K562 (cell line): ENCODE measurements around the gene PEX6. TPM values are rescaled to one million over a fixed set of nuclear protein-coding genes. Genes with fewer than 3 reads are reported as not detected.

Source experiments
- ATF1 ChIP-seq, 2 experiments: fragments of 450-650 bp in 1 of 2; IDR thresholded peaks; 2 replicates each; pipeline ENCODE4 v1.6.1; 2016; ENCODE audit warnings: missing compliant biosample characterization in 1 of 2, missing genetic modification characterization in 1 of 2
- CLOCK ChIP-seq: fragments of 250-450 bp; sonication (Bioruptor Pico); IDR thresholded peaks from 2 replicates; pipeline ENCODE4 v1.4.0; 2020; ENCODE audit warnings: mild to moderate bottlenecking, moderate library complexity, borderline replicate concordance
- ETV5 ChIP-seq: sonication (generic); formaldehyde crosslinking; IDR thresholded peaks from 2 replicates; pipeline ENCODE4 v1.4.0; 2020; ENCODE audit warnings: low read depth, mild to moderate bottlenecking, missing genetic modification reagents
- LCOR ChIP-seq: sonication (generic); formaldehyde crosslinking; IDR thresholded peaks from 2 replicates; pipeline ENCODE4 v1.8.0; 2022; ENCODE audit warnings: mild to moderate bottlenecking, missing genetic modification reagents
- MXD1 ChIP-seq: fragments of 250-450 bp; sonication (Bioruptor Pico); IDR thresholded peaks from 2 replicates; pipeline ENCODE4 v1.8.0; 2021; ENCODE audit warnings: borderline replicate concordance, mild to moderate bottlenecking, moderate library complexity; ENCODE audit not compliant: poor library complexity, severe bottlenecking
- MYC ChIP-seq, 2 experiments: fragments of 250-450 bp in 1 of 2; sonication (Bioruptor Pico) in 1 of 2; IDR thresholded peaks; 2 replicates each; pipeline versions ENCODE4 v1.5.1 to v1.6.1; 2012 to 2021; ENCODE audit warnings: low read depth in 2 of 2, borderline replicate concordance in 1 of 2, improper control_type of control experiment in 1 of 2, low read length in 1 of 2, mild to moderate bottlenecking in 1 of 2, moderate library complexity in 1 of 2
- NFE2 ChIP-seq: IDR thresholded peaks from 2 replicates; pipeline ENCODE4 v1.6.1; 2014; ENCODE audit warnings: antibody characterized with exemption, low read depth
- OTX1 ChIP-seq: fragments of 450-650 bp; formaldehyde crosslinking; IDR thresholded peaks from 2 replicates; pipeline ENCODE4 v1.4.0; 2022; ENCODE audit warnings: mild to moderate bottlenecking
- PBX2 ChIP-seq, 2 experiments: IDR thresholded peaks in 1 of 2; conservative IDR thresholded peaks in 1 of 2; 2 replicates each; pipeline ENCODE4 v1.6.1; 2016; ENCODE audit warnings: low read depth in 2 of 2, mild to moderate bottlenecking in 1 of 2, missing compliant biosample characterization in 1 of 2, missing genetic modification characterization in 1 of 2, moderate library complexity in 1 of 2
- PHB2 ChIP-seq: fragments of 450-650 bp; IDR thresholded peaks from 2 replicates; pipeline ENCODE4 v1.6.1; 2017; ENCODE audit warnings: low read depth
- POLR2AphosphoS5 ChIP-seq: IDR thresholded peaks from 2 replicates; pipeline ENCODE4 v1.6.1; 2011; ENCODE audit warnings: mild to moderate bottlenecking, low read depth, low read length, moderate library complexity; ENCODE audit not compliant: control insufficient read depth, insufficient read depth
- POLR2G ChIP-seq: fragments of 200-400 bp; formaldehyde crosslinking; IDR thresholded peaks from 2 replicates; pipeline ENCODE4 v1.6.1; 2017; ENCODE audit warnings: low read depth, mild to moderate bottlenecking, antibody characterized with exemption, low read length, moderate library complexity
- PYGO2 ChIP-seq: fragments of 450-650 bp; IDR thresholded peaks from 2 replicates; pipeline ENCODE4 v1.6.1; 2016; ENCODE audit warnings: mild to moderate bottlenecking, missing genetic modification characterization, moderate library complexity, missing compliant biosample characterization
- ZBTB5 ChIP-seq: fragments of 450-650 bp; IDR thresholded peaks from 2 replicates; pipeline ENCODE4 v1.6.1; 2017; ENCODE audit warnings: antibody characterized with exemption
- ZBTB7A ChIP-seq: IDR thresholded peaks from 2 replicates; pipeline ENCODE4 v1.6.1; 2011; ENCODE audit warnings: low read depth, mild to moderate bottlenecking, low read length, moderate library complexity, borderline replicate concordance; ENCODE audit not compliant: control insufficient read depth
- ZKSCAN8 ChIP-seq: fragments of 200-800 bp; sonication (Bioruptor generic); IDR thresholded peaks from 2 replicates; pipeline ENCODE4 v1.6.1; 2016; ENCODE audit warnings: missing genetic modification characterization, missing compliant biosample characterization
- ZNF134 ChIP-seq: fragments of 250-450 bp; sonication (Bioruptor Pico); conservative IDR thresholded peaks from 2 replicates; pipeline ENCODE4 v1.4.0; 2020
- ZNF699 ChIP-seq: fragments of 250-450 bp; sonication (Bioruptor Pico); IDR thresholded peaks from 2 replicates; pipeline ENCODE4 v1.8.0; 2021; ENCODE audit warnings: mild to moderate bottlenecking, moderate library complexity; ENCODE audit not compliant: insufficient replicate concordance
- polyA plus RNA-seq, 8 experiments: library from polyadenylated mRNA; depleted of rRNA in 4 of 8; stranded (reverse) in 5 of 8; unstranded in 3 of 8; fragments of >200 nt; fragmentation: Nextera tagmentation in 2 of 8; fragmentation: Illumina TruSeq in 1 of 8; extraction: Ambion mirVana in 2 of 8; extraction: Trizol in 1 of 8; gene quantifications; 2 replicates each; pipeline versions ENCODE4 v1.2.1 to v1.2.3, GENCODE V29; 2011 to 2014; ENCODE audit warnings: inconsistent platforms in 1 of 8, missing spikeins in 1 of 8
- total RNA-seq, 7 experiments: library from RNA; depleted of rRNA in 6 of 7; stranded (reverse); fragments of >200 nt in 6 of 7; fragmentation: Illumina TruSeq in 2 of 7; extraction: Trizol in 2 of 7; gene quantifications; 2 replicates each; pipeline versions ENCODE4 v1.2.1 to v1.2.3, GENCODE V29; 2011 to 2021; ENCODE audit warnings: low replicate concordance in 1 of 7

The PEX6 gene
- total and polyA plus RNA-seq, 9 of the 15 experiments (the other 6 are each of a cell fraction or from before 2014, with no cell fraction given), result 0.17 to 20.8 (median 6.9) TPM

GRCh38 chr6:43013843-43014433 lies 35.0 kb upstream of the PEX6 start, which contains the start of the genes KLHDC3 and MEA1 (continued):
- TF ChIP-seq ATF1 (CRISPR knock-in tag; IDR thresholded peaks at IDR 0.05) (no peak), ATF1 (tag; IDR thresholded peaks at IDR 0.05) (peak; percentile 94), PBX2 (CRISPR knock-in tag; IDR thresholded peaks at IDR 0.05; ENCODE audit: low read depth) (peak; percentile 95), PBX2 (tag; conservative IDR thresholded peaks at IDR 0.05; ENCODE audit: low read depth) (peak; percentile 98), ZKSCAN8 (CRISPR knock-in tag) (no peak), PHB2 (no peak), CLOCK (CRISPR knock-in tag) (0 out of 2 replicates have a peak, but pooled peaks have one; percentile 49), ZNF134 (CRISPR knock-in tag) (no peak), PYGO2 (tag) (no peak), MXD1 (CRISPR knock-in tag) (peak; percentile 75), ZBTB5 (no peak), ZBTB7A (peak; percentile 44; the same call in 1 of the 2 replicates), POLR2G (peak; percentile 91), ETV5 (CRISPR knock-in tag) (peak; percentile 83), ZNF699 (no peak), MYC (IDR thresholded peaks at IDR 0.05; ENCODE audit: low read depth, low read length) (peak; percentile 95), MYC (CRISPR knock-in tag; IDR thresholded peaks at IDR 0.05; ENCODE audit: borderline replicate concordance, low read depth) (no peak), OTX1 (CRISPR knock-in tag) (no peak), NFE2 (peak; percentile 14; the same call in 1 of the 2 replicates), LCOR (CRISPR knock-in tag) (peak; percentile 99), POLR2AphosphoS5 (peak; percentile 71; the same call in 1 of the 2 replicates)
